Cardiac muscle cell (in vitro differentiated cells and primary cell): ENCODE results near the gene USP24. TPM values are rescaled to one million over a fixed set of nuclear protein-coding genes. Genes with fewer than 3 reads are reported as not detected.
"Not testable (repeated sequence)": the region's sequence is repeated elsewhere in the genome, so short reads cannot be mapped to it uniquely, and the experiment has no call there.

ENCODE experiments used
- DNase-seq, 2 donors: peaks; one replicate each; pipeline versions ENCODE4 v3.0.0 to v3.0.0-alpha.2; 2010 to 2017; ENCODE audit warnings: low read depth in 1 of 2, low spot score in 1 of 2
- H3K27ac ChIP-seq: fragments of 200-600 bp; sonication (generic); 2 replicates; pipeline ENCODE4 v1.5.1; 2016
- H3K27me3 ChIP-seq: fragments of 200-600 bp; sonication (generic); 2 replicates; pipeline ENCODE4 v1.6.0; 2016; ENCODE audit warnings: control low read depth
- H3K36me3 ChIP-seq: fragments of 200-600 bp; sonication (generic); 2 replicates; pipeline ENCODE4 v1.5.1; 2016; ENCODE audit warnings: control low read depth
- H3K4me1 ChIP-seq: fragments of 200-600 bp; sonication (generic); 2 replicates; pipeline ENCODE4 v1.8.1; 2017; ENCODE audit warnings: low read depth, mild to moderate bottlenecking, mixed run types
- H3K4me3 ChIP-seq: fragments of 200-600 bp; sonication (generic); 2 replicates; pipeline ENCODE4 v1.5.1; 2016; ENCODE audit warnings: mild to moderate bottlenecking
- H3K9me3 ChIP-seq: fragments of 200-600 bp; sonication (generic); 2 replicates; pipeline ENCODE4 v1.5.1; 2017; ENCODE audit warnings: low read depth, mild to moderate bottlenecking, control low read depth
- CTCF ChIP-seq: IDR thresholded peaks from 2 replicates; pipeline ENCODE4 v1.5.1; 2012; ENCODE audit warnings: low read depth, mild to moderate bottlenecking, low read length
- polyA plus RNA-seq: library from polyadenylated mRNA; unstranded; fragments of >200 nt; fragmentation: Nextera tagmentation; extraction: Ambion mirVana; gene quantifications from 2 replicates; pipeline ENCODE4 v1.2.1, GENCODE V29; 2016
- total RNA-seq: library from RNA; depleted of rRNA; stranded (reverse); fragments of >200 nt; gene quantifications from 2 replicates; pipeline ENCODE4 v1.2.3, GENCODE V29; 2016

The USP24 gene
- total and polyA plus RNA-seq, 2 experiments from 2014 or later: 8.0 to 34.9 TPM

GRCh38 chr1:55196433-55197035 is 18.6 kb downstream of the USP24 start:
- no peak overlapping the region for H3K4me3 ChIP-seq
- peak in 1 of 2 donors; percentile 59 for DNase-seq

GRCh38 chr1:55195521-55196233 is 19.5 kb downstream of the USP24 start:
- Histone ChIP-seq H3K4me3 (no peak overlapping the region), H3K9me3 (no peaks in the 10 kb centered on the region), H3K36me3 (no peaks in the 10 kb centered on the region), H3K27me3 (no peaks in the 10 kb centered on the region), H3K4me1 (peaks cover 10% of the 10 kb centered on the region), H3K27ac (no peak overlapping the region)
- peak in 1 of 2 donors; percentile 73 for DNase-seq
- TF ChIP-seq CTCF: no peak

More at GRCh38 chr1:55196433-55197035, 18.6 kb downstream of the USP24 start:
- peak overlapping the region; percentile 11 for H3K27ac ChIP-seq
- no peak for TF ChIP-seq CTCF
- no peaks in the 10 kb centered on the region for H3K36me3 ChIP-seq
- H3K4me1 ChIP-seq: peaks cover 10% of the 10 kb centered on the region
- H3K27me3 ChIP-seq: no peaks in the 10 kb centered on the region
- no peaks in the 10 kb centered on the region for H3K9me3 ChIP-seq

- no peak overlapping the region for H3K4me3 ChIP-seq
- peaks cover 14% of the 10 kb centered on the region for H3K4me1 ChIP-seq
- H3K27me3 ChIP-seq: no peaks in the 10 kb centered on the region
- no peak for DNase-seq
- H3K9me3 ChIP-seq: no peaks in the 10 kb centered on the region
- no peaks in the 10 kb centered on the region for H3K36me3 ChIP-seq
- H3K27ac ChIP-seq: no peak overlapping the region
- TF ChIP-seq CTCF: no peak
These were observed 20.3 kb downstream of the USP24 start for GRCh38 chr1:55194851-55195250.

GRCh38 chr1:55192093-55192492 is 23.1 kb downstream of the USP24 start:
- Histone ChIP-seq H3K27me3 (no peaks in the 10 kb centered on the region), H3K36me3 (no peaks in the 10 kb centered on the region), H3K9me3 (no peaks in the 10 kb centered on the region), H3K27ac (no peak overlapping the region), H3K4me1 (peaks cover 10% of the 10 kb centered on the region), H3K4me3 (no peak overlapping the region)
- TF ChIP-seq CTCF: no peak
- no peak for DNase-seq

- not testable (repeated sequence) for DNase-seq, H3K36me3 ChIP-seq, H3K27ac ChIP-seq
These were observed 23.8 kb downstream of the USP24 start for GRCh38 chr1:55191219-55191952.

GRCh38 chr1:55190109-55190508 is 25.1 kb downstream of the USP24 start:
- no peaks in the 10 kb centered on the region for H3K27me3 ChIP-seq
- peaks cover 4% of the 10 kb centered on the region for H3K4me1 ChIP-seq
- H3K9me3 ChIP-seq: no peaks in the 10 kb centered on the region
- no peaks in the 10 kb centered on the region for H3K36me3 ChIP-seq
- H3K4me3 ChIP-seq: no peak overlapping the region
- no peak for DNase-seq
- no peak overlapping the region for H3K27ac ChIP-seq
- TF ChIP-seq CTCF: no peak

More at GRCh38 chr1:55191219-55191952, 23.8 kb downstream of the USP24 start:
- H3K4me1 ChIP-seq, H3K4me3 ChIP-seq, H3K27me3 ChIP-seq, H3K9me3 ChIP-seq: not testable (repeated sequence)
